ENCODE measurements around the gene LAMC2.

- no peak for TF ChIP-seq ATF2 (IDR thresholded peaks at IDR 0.05; ENCODE audit: low read length)
- no peak for TF ChIP-seq GATAD2B (conservative IDR thresholded peaks at IDR 0.05; ENCODE audit: low read depth)
- no peak for TF ChIP-seq CTCF (IDR thresholded peaks at IDR 0.05 in 2 of 3, conservative IDR thresholded peaks at IDR 0.05 in 1 of 3; ENCODE audit: control insufficient read depth in 2 of 3, extremely low read depth in 1 of 3, insufficient read depth in 1 of 3, low read depth in 3 of 3, low read length in 3 of 3)
- TF ChIP-seq NFYB (IDR thresholded peaks at IDR 0.05; ENCODE audit: insufficient read depth, low read depth, low read length), result no peak
- TF ChIP-seq CEBPB (IDR thresholded peaks at IDR 0.05; ENCODE audit: borderline replicate concordance in 1 of 2, low read depth in 2 of 2, low read length in 2 of 2), result no peak
- no peak for TF ChIP-seq YY1 (IDR thresholded peaks at IDR 0.05; ENCODE audit: low read depth, low read length)
- no peak for TF ChIP-seq EGR1 (IDR thresholded peaks at IDR 0.05; ENCODE audit: borderline replicate concordance in 1 of 2, low read depth in 2 of 2, low read length in 2 of 2)
- TF ChIP-seq FOXK2 (IDR thresholded peaks at IDR 0.05), result no peak
- no peak for TF ChIP-seq MXI1 (IDR thresholded peaks at IDR 0.05; ENCODE audit: low read depth, low read length)
These were observed 23.6 kb downstream of the LAMC2 start for GRCh38 chr1:183209533-183210158.
